ENCODE data around the gene POU2F2.

GRCh38 chr19:42161616-42162263 is 29.5 kb upstream of the POU2F2 start:
- TF ChIP-seq, protein P1, sequence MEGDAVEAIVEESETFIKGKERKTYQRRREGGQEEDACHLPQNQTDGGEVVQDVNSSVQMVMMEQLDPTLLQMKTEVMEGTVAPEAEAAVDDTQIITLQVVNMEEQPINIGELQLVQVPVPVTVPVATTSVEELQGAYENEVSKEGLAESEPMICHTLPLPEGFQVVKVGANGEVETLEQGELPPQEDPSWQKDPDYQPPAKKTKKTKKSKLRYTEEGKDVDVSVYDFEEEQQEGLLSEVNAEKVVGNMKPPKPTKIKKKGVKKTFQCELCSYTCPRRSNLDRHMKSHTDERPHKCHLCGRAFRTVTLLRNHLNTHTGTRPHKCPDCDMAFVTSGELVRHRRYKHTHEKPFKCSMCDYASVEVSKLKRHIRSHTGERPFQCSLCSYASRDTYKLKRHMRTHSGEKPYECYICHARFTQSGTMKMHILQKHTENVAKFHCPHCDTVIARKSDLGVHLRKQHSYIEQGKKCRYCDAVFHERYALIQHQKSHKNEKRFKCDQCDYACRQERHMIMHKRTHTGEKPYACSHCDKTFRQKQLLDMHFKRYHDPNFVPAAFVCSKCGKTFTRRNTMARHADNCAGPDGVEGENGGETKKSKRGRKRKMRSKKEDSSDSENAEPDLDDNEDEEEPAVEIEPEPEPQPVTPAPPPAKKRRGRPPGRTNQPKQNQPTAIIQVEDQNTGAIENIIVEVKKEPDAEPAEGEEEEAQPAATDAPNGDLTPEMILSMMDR (IDR thresholded peaks at IDR 0.05), result no peak
- no peak for TF ChIP-seq POLR2A (IDR thresholded peaks at IDR 0.05)
